GM12872 (cell line): Measurements from ENCODE around the gene MAMLD1.

Source experiments
- TF ChIP-seq, protein P1 (sequence below): IDR thresholded peaks from 3 replicates; pipeline ENCODE4 v1.5.1; 2011; ENCODE audit warnings: low read depth, mild to moderate bottlenecking, low read length, moderate library complexity; ENCODE audit not compliant: insufficient read depth

The MAMLD1 gene

DNA sequence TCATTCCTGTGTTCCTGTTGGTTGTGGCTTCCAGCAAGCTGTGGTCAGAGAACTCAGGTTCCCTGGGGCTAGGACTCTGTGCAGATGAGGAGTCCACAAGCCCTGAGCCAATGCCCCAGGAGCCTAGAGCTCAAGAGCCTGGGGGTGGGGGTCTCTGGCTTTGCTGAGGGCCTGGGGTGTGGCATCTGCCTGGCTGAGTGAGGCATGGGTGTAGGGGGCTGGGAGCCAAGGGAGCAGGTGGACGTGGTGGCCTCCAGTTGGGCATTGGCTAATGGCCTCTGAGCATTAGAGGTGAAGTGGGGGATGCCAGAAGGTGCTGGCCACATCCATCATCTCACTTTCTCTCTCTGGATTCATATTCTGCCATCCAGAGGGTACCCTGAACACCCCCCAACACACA is 5.3 kb upstream of the MAMLD1 start:
- TF ChIP-seq, protein P1, sequence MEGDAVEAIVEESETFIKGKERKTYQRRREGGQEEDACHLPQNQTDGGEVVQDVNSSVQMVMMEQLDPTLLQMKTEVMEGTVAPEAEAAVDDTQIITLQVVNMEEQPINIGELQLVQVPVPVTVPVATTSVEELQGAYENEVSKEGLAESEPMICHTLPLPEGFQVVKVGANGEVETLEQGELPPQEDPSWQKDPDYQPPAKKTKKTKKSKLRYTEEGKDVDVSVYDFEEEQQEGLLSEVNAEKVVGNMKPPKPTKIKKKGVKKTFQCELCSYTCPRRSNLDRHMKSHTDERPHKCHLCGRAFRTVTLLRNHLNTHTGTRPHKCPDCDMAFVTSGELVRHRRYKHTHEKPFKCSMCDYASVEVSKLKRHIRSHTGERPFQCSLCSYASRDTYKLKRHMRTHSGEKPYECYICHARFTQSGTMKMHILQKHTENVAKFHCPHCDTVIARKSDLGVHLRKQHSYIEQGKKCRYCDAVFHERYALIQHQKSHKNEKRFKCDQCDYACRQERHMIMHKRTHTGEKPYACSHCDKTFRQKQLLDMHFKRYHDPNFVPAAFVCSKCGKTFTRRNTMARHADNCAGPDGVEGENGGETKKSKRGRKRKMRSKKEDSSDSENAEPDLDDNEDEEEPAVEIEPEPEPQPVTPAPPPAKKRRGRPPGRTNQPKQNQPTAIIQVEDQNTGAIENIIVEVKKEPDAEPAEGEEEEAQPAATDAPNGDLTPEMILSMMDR, result no peak

DNA sequence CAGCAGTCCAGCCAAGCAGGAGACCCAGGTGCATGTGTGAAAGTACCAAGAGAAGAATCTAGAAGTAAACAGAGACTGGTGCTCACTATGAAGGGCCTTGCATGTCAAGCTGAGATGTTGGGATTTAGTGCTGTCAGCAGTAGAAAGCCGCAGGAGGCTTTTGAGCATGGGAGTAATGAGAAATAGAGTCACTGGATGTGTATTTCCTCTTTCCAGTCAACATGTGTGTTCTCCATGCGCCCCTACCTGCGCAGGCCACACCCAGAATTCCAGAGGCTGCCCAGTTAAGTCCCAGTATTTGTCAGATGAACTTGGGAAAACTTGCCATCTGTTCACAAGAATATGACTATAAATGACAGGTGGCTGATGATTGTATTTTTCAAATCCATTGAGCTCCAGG is 4.5 kb upstream of the MAMLD1 start:
- TF ChIP-seq, protein P1, result no peak

DNA sequence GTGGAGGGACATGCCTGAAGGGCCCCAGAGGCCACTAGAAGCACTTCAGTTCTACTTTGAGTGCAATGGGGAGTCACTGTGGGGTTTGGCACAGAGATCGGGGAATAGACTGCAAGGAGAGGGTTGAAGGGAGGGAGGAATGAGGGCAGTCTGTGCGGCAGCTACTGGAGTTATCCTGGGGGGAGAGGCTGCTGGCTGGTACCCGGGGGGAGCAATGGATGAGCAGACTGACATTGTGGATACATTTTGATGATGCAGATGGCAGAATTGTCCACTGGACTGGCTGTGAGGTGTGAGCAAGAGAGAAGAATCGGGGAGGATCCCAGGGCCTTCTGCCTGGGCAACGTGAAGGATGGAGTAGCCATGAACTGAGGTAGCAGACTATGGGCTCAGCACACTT is 2.8 kb upstream of the MAMLD1 start:
- TF ChIP-seq, protein P1, result no peak

DNA sequence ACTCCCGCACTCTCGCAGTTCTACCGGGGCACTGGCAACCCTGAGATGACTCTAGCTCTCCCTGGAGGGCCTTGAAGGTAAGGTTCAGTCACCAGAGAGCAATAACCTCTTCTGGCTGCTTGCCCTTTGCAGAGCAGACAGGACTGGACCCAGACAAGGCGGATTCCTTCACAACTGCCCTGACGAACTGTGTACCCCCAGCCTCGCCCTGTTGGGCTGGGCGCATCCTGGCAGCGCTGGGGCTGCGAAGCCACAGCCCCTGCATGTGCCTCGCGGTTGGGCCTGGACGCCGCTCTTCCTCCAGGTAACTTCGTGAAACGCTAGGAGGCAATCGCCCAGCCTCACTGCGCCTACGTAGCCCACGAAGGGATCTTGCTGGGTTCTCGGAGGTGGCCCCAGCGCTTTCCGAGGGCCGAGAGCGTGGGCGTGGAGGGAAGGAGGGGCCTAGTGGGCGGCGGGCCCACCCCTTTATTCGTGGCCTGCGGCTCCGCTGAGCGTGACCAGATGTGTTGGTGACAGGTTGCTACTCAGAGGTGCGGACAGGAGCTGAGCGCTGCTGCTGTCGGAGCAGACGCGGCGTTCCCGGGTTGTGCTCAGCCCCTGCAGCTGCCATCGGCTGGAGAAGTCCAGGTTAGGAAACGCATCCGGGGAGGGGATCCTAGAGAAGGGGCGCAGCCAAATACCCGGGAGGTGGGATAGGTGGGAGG is 1.9 kb upstream of the MAMLD1 start:
- TF ChIP-seq, protein P1, result no peak

DNA sequence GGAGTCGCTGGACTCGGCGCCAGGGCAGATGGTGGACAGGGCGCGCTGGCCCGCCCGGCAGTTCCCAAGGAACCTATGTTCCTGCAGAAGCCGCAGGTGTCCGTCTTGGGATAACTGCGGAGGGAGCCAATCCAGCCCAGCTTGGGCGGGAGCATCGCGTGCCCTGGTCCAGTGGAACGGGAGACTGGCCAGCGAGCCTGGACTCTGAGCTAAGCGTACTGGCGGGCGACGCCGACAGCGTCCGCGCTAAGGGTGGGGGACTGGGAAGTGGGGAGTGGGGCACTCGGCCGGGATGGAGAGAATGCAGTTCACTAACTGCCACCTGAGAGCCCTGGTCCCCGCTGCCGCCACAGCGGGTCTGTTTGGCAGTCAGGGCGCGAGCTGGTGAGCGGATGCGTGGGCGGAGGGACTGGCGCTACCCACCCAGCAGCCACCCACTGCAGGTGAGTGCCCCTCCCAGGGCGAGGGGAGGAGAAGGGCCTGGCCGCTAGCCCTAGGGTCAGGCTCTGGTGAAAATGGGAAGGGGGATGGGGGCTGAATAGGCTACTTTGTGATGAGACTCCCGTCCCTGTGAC is 1.3 kb upstream of the MAMLD1 start:
- TF ChIP-seq, protein P1, result no peak

DNA sequence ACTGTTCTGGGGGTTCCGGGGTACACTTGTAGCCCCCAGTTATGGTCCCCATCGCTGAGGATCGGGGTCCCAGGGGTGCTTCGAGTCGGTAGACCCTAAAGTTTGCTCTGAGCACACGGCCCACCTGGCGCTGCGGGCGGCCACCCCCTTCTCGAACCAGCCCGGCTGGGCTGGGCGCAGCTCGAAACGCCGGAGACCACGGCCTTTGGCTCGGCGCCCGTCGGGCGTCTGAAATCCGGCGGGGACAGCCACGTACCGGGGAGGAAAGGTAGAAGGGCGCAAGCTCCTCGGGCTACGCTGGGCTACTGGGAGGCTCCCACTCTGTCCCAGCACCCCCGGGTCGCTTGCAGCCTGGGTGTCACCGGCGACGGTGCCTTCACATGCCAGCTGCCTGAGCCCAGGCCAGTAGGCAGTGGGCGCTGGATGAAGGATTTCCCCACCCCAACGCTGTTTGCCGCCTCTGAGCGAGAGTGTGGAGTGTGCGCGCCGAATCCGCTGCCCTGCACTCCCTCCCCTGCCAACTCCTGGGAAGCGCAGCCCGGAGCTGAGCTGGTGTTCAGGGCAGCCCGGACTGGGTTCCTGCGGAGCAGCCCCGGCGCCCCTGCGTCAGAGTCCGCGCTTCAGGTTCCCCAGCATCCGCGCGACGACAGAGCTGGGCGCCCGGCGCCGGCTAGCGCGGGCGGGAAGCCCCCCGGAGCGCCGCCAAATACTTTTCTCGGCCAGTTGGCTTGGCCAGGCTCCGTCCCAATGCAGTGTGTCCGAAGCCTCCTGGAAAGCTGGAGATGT is 637 bp downstream of the MAMLD1 start:
- TF ChIP-seq, protein P1, result no peak

DNA sequence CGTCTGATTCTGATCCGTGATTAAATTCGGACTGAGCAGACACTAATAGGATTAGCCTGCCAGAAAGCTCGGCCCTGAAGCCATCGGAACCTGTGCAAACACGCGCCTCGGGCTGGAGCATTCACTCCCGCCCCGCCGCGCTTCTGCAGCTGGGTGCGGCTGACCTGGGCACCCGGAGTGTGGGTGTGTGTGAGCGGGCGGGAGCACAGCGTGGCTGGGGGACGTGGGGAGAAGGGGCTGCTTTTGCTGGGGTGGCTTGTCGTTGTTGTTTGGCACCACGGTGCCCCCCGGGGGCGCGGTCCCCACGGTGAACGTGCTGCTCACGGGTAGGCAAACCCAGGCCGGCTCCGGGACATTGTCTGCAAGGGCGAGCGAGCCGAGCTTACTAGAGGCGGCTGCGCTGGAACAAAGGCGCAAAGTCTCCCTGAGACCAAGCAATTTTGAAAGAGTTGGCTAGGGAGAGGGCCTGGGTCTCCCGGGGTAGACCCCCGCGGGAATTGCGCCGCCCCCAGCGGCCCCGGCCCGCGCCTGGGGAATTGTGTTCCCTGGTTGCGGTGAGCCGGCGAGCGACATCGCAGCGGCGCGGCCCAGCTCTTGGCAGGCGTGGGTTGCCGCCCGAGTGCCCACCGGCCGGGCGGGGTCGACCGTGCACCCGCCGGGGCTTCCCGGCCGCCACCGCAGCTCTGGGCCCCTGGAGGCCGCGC is 1.4 kb downstream of the MAMLD1 start:
- TF ChIP-seq, protein P1, result no peak
